ENCODE data around the gene GHR. TPM values are rescaled to one million over a fixed set of nuclear protein-coding genes. Genes with fewer than 3 reads are reported as not detected.

GHR gene
- total RNA-seq, 4 donors from 2014 or later = 10.9 to 14.9 (median 14.2) TPM

- peaks cover 9 to 10% of the 10 kb centered on the region in 2 donors for H3K4me1 ChIP-seq
- WGBS, 2 donors = 98 to 99% methylated on average over 2 of the region's 2 CpGs
- TF ChIP-seq, protein P1, sequence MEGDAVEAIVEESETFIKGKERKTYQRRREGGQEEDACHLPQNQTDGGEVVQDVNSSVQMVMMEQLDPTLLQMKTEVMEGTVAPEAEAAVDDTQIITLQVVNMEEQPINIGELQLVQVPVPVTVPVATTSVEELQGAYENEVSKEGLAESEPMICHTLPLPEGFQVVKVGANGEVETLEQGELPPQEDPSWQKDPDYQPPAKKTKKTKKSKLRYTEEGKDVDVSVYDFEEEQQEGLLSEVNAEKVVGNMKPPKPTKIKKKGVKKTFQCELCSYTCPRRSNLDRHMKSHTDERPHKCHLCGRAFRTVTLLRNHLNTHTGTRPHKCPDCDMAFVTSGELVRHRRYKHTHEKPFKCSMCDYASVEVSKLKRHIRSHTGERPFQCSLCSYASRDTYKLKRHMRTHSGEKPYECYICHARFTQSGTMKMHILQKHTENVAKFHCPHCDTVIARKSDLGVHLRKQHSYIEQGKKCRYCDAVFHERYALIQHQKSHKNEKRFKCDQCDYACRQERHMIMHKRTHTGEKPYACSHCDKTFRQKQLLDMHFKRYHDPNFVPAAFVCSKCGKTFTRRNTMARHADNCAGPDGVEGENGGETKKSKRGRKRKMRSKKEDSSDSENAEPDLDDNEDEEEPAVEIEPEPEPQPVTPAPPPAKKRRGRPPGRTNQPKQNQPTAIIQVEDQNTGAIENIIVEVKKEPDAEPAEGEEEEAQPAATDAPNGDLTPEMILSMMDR (IDR thresholded peaks at IDR 0.05) = no peak
- TF ChIP-seq POLR2A (IDR thresholded peaks at IDR 0.05) = no peak
- no peak overlapping the region for H3K4me3 ChIP-seq (replicated peaks in 1 of 3)
- H3K27ac ChIP-seq = no peak overlapping the region
- no peaks in the 10 kb centered on the region for H3K36me3 ChIP-seq
- H3K9me3 ChIP-seq = no peaks in the 10 kb centered on the region
- DNase-seq = no peak
- intact Hi-C loops (cut with DNase I) = no loop called here
- no peaks in the 10 kb centered on the region for H3K27me3 ChIP-seq
These were observed 201.7 kb downstream of the GHR start for GRCh38 chr5:42624912-42625311.

DNA sequence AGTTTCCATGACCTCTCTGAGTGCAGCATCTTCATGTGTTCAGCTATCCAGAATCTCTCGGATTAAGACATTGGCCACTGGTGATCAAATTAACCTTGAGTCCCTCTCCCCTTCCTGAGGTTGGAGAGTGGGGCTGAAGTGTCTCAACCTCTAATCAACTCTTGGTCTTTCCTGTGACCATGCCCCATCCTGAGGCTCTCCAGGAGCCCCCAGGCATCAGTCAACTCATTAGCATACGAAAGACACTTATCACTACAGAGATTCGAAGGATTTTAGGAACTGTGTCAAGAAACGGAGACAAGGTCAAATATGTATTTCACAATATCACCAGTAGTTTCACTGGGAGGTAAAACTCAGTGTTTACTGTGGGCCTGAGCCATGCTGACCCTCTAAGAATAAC lies 203.2 kb downstream of the GHR start:
- intact Hi-C loops (cut with DNase I) = no loop called here
- Histone ChIP-seq H3K27ac (no peak overlapping the region), H3K9me3 (no peaks in the 10 kb centered on the region), H3K27me3 (no peaks in the 10 kb centered on the region), H3K4me3 (replicated peaks in 1 of 3) (no peak overlapping the region), H3K36me3 (no peaks in the 10 kb centered on the region), H3K4me1 (peaks cover 2 to 3% of the 10 kb centered on the region in 2 donors)
- WGBS, 2 donors = 85 to 92% methylated on average over 4 of the region's 4 CpGs
- TF ChIP-seq POLR2A (IDR thresholded peaks at IDR 0.05) = no peak
- TF ChIP-seq, protein P1 (IDR thresholded peaks at IDR 0.05) = no peak
- no peak for DNase-seq

DNA sequence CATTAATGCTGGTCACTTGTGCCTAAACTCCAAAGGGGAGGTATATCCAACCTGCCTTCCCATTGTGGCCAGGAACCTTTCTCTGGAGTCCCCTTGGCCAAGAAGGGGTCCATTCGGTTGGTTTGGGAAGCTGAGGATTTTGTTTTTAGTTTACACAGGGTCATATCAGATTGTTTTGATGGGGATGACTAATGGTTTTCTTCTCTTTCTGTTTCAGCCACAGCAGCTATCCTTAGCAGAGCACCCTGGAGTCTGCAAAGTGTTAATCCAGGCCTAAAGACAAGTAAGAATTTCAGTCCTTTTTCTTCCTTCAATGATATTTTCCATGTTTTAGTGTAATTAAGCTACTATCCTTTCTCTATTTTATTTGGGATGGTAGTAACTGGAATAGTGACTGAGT lies 205.6 kb downstream of the GHR start:
- Histone ChIP-seq H3K27me3 (no peaks in the 10 kb centered on the region), H3K36me3 (no peaks in the 10 kb centered on the region), H3K4me3 (replicated peaks in 1 of 3) (no peak overlapping the region), H3K27ac (no peak overlapping the region), H3K4me1 (no peaks in the 10 kb centered on the region), H3K9me3 (no peaks in the 10 kb centered on the region)
- intact Hi-C loops (cut with DNase I) = no loop called here
- 70 to 77% methylated on average over 1 of the region's 1 CpG for WGBS, 2 donors
- no peak for DNase-seq
- no peak for TF ChIP-seq POLR2A (IDR thresholded peaks at IDR 0.05)
- TF ChIP-seq, protein P1 (IDR thresholded peaks at IDR 0.05) = no peak

DNA sequence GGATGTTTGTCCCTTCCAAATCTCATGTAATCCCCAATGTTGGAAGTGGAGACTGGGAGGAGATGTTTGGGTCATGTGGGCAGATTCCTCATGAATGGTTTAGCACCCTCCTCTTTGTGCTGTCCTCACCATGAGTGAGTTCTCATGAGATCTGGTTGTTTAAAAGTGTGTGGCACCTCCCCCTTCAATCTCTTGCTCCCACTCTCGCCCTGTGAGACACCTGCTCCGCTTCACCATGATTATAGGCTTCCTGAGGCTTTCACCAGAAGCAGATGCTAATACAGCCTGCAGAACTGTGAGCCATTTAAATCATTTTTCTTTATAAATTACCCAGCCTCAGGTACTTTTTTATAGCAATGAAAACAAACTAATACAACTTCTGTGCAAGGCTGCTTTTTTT lies 206.0 kb downstream of the GHR start:
- Histone ChIP-seq H3K4me1 (no peaks in the 10 kb centered on the region), H3K36me3 (no peaks in the 10 kb centered on the region), H3K4me3 (replicated peaks in 1 of 3) (no peak overlapping the region), H3K27ac (no peak overlapping the region), H3K27me3 (no peaks in the 10 kb centered on the region), H3K9me3 (no peaks in the 10 kb centered on the region)
- 88 to 100% methylated on average over 2 of the region's 2 CpGs for WGBS, 2 donors
- no peak for DNase-seq
- no peak for TF ChIP-seq POLR2A (IDR thresholded peaks at IDR 0.05)
- TF ChIP-seq, protein P1 (IDR thresholded peaks at IDR 0.05) = no peak
- intact Hi-C loops (cut with DNase I) = no loop called here

- no peaks in the 10 kb centered on the region for H3K27me3 ChIP-seq
- 83 to 86% methylated on average over 5 of the region's 5 CpGs for WGBS, 2 donors
- no peak overlapping the region for H3K4me3 ChIP-seq (replicated peaks in 1 of 3)
- no peaks in the 10 kb centered on the region for H3K4me1 ChIP-seq
- intact Hi-C loops (cut with DNase I) = no loop called here
- no peaks in the 10 kb centered on the region for H3K36me3 ChIP-seq
- DNase-seq = no peak
- H3K9me3 ChIP-seq = no peaks in the 10 kb centered on the region
- TF ChIP-seq, protein P1 (IDR thresholded peaks at IDR 0.05) = no peak
- no peak for TF ChIP-seq POLR2A (IDR thresholded peaks at IDR 0.05)
- no peak overlapping the region for H3K27ac ChIP-seq
These were observed 208.0 kb downstream of the GHR start for GRCh38 chr5:42631241-42631640.
